Panc1 (cell line): ENCODE results near the gene GTSF1L. TPM values are rescaled to one million over a fixed set of nuclear protein-coding genes. Genes with fewer than 3 reads are reported as not detected.

Experiments
- ATAC-seq: fragments of 200-7000 bp; cut with Tn5 transposase; 2 replicates; pipeline ENCODE4 v1.9.1; 2020; ENCODE audit warnings: mild to moderate bottlenecking, moderate library complexity
- BruUV-seq: library from RNA; stranded (reverse); fragments of 400-500 nt; replicated peaks from 2 replicates; lab custom pipeline; 2021; lab: Mats Ljungman, UMichigan
- CTCF ChIA-PET: fragments of 300-600 bp; sonication (Branson Sonifier 250); formaldehyde crosslinking; loops from one replicate; lab custom pipeline; 2022; ENCODE audit warnings: antibody characterized with exemption; lab: Charles Lee
- POLR2A ChIA-PET: fragments of 300-600 bp; sonication (Branson Sonifier 250); formaldehyde crosslinking; loops from one replicate; lab custom pipeline; 2022; ENCODE audit warnings: antibody characterized with exemption; lab: Charles Lee
- DNase-seq: peaks from one replicate; pipeline ENCODE4 v3.0.0-alpha.2; 2010; ENCODE audit warnings: low read depth, low spot score
- H3K27ac ChIP-seq: 2 replicates; pipeline ENCODE4 v1.5.1; 2011; ENCODE audit warnings: mild to moderate bottlenecking, low read length, inconsistent platforms
- H3K27me3 ChIP-seq: fragments of 200-500 bp; sonication (Bioruptor generic); 2 replicates; pipeline ENCODE4 v1.6.0; 2014; ENCODE audit warnings: low read length, inconsistent platforms; ENCODE audit not compliant: control insufficient read depth, insufficient read depth
- H3K36me3 ChIP-seq: fragments of 200-500 bp; sonication (Bioruptor generic); 2 replicates; pipeline ENCODE4 v1.5.1; 2014; ENCODE audit warnings: inconsistent platforms, mild to moderate bottlenecking, low read length, moderate library complexity; ENCODE audit not compliant: control insufficient read depth, insufficient read depth
- H3K4me1 ChIP-seq: 2 replicates; pipeline ENCODE4 v1.5.1; 2011; ENCODE audit warnings: inconsistent platforms, mild to moderate bottlenecking, low read length, moderate library complexity; ENCODE audit not compliant: control insufficient read depth, insufficient read depth
- H3K4me3 ChIP-seq, 2 experiments: 2 replicates each; pipeline ENCODE4 v1.5.1; 2011 to 2012; ENCODE audit warnings: low read depth in 2 of 2, low read length in 2 of 2, mild to moderate bottlenecking in 2 of 2, inconsistent platforms in 1 of 2, moderate library complexity in 1 of 2
- H3K9me3 ChIP-seq: fragments of 200-500 bp; sonication (Bioruptor generic); 2 replicates; pipeline ENCODE4 v1.5.1; 2014; ENCODE audit warnings: low read depth, mild to moderate bottlenecking, inconsistent platforms, low read length, moderate library complexity; ENCODE audit not compliant: control insufficient read depth, insufficient read depth
- CTCF ChIP-seq: fragments of 450-650 bp; IDR thresholded peaks from 2 replicates; pipeline ENCODE4 v1.5.1; 2017; ENCODE audit warnings: mild to moderate bottlenecking
- POLR2AphosphoS5 ChIP-seq: IDR thresholded peaks from 2 replicates; pipeline ENCODE4 v1.6.1; 2012; ENCODE audit warnings: mild to moderate bottlenecking, low read depth, low read length, moderate library complexity
- REST ChIP-seq, 2 experiments: IDR thresholded peaks; 2 replicates each; pipeline ENCODE4 v1.6.1; 2011 to 2012; ENCODE audit warnings: low read depth in 2 of 2, control low read depth in 1 of 2, low read length in 1 of 2, mild to moderate bottlenecking in 1 of 2, moderate library complexity in 1 of 2; ENCODE audit not compliant: insufficient read depth in 1 of 2
- SIN3A ChIP-seq: IDR thresholded peaks from 2 replicates; pipeline ENCODE4 v1.6.1; 2012; ENCODE audit warnings: low read depth, mild to moderate bottlenecking, low read length, moderate library complexity, borderline replicate concordance; ENCODE audit not compliant: insufficient read depth
- TCF7L2 ChIP-seq: IDR thresholded peaks from 2 replicates; pipeline ENCODE4 v1.6.1; 2011; ENCODE audit warnings: mild to moderate bottlenecking, low read depth, low read length, inconsistent platforms
- in situ Hi-C: cut with HindIII; loops from 2 replicates; pipeline ENCODE4 v1.10.0; 2016; ENCODE audit warnings: low sequenced_read_pairs, low pct_unique_long_range_greater_than_20kb
- intact Hi-C: fragments of 100-400 bp; cut with micrococcal nuclease; formaldehyde crosslinking; loops from one replicate; pipeline ENCODE4 v1.10.0; 2022; ENCODE audit not compliant: unreplicated experiment
- total RNA-seq: library from RNA; stranded (reverse); gene quantifications from one replicate; pipeline ENCODE4 v1.2.1, GENCODE V29; 2021; ENCODE audit not compliant: unreplicated experiment

GTSF1L gene
- total RNA-seq, 1 experiment from 2014 or later: not detected

GRCh38 chr20:43702502-43702901 lies 24.3 kb downstream of the GTSF1L start:
- H3K36me3 ChIP-seq: peaks cover 2% of the 10 kb centered on the region; the same call in 1 of the 2 replicates
- ChIA-PET POLR2A (no interaction called here), CTCF (no interaction called here)
- no peak overlapping the region for H3K4me3 ChIP-seq
- no peak for ATAC-seq
- H3K9me3 ChIP-seq: no peaks in the 10 kb centered on the region
- DNase-seq: no peak
- in situ Hi-C loops (no loop called here), intact Hi-C loops (no loop called here)
- no peaks in the 10 kb centered on the region for H3K4me1 ChIP-seq
- no peaks in the 10 kb centered on the region for H3K27me3 ChIP-seq
- no peak overlapping the region for H3K27ac ChIP-seq
- TF ChIP-seq REST (IDR thresholded peaks at IDR 0.05; ENCODE audit: insufficient read depth in 1 of 2, low read depth in 2 of 2, low read length in 1 of 2) (no peak), TCF7L2 (no peak), CTCF (no peak), SIN3A (no peak), POLR2AphosphoS5 (no peak)
- BruUV-seq: no TSS peak

- ATAC-seq (no peak), DNase-seq (no peak)
- ChIA-PET CTCF (no interaction called here), POLR2A (no interaction called here)
- in situ Hi-C loops: no loop called here
- Histone ChIP-seq H3K27ac (no peak overlapping the region), H3K9me3 (no peaks in the 10 kb centered on the region), H3K27me3 (no peaks in the 10 kb centered on the region), H3K36me3 (peaks cover 2% of the 10 kb centered on the region; the same call in 1 of the 2 replicates), H3K4me3 (no peak overlapping the region), H3K4me1 (no peaks in the 10 kb centered on the region)
- TF ChIP-seq POLR2AphosphoS5: no peak
- no peak for TF ChIP-seq REST (IDR thresholded peaks at IDR 0.05; ENCODE audit: insufficient read depth in 1 of 2, low read depth in 2 of 2, low read length in 1 of 2)
- no peak for TF ChIP-seq CTCF
- TF ChIP-seq SIN3A: no peak
- no peak for TF ChIP-seq TCF7L2
- no TSS peak for BruUV-seq
- intact Hi-C loops: no loop called here
These were observed 26.2 kb downstream of the GTSF1L start for GRCh38 chr20:43700627-43701026.
